Liver (tissue), 3 donors: Measurements from ENCODE around the gene LRRC27.

Experiments used
- EGR1 ChIP-seq, 2 donors: IDR thresholded peaks; 2 replicates each; pipeline ENCODE4 v1.6.1; 2016 to 2018; ENCODE audit warnings: antibody characterized with exemption in 2 of 2, low read depth in 2 of 2
- GABPA ChIP-seq, 2 donors: IDR thresholded peaks in 1 of 2; conservative IDR thresholded peaks in 1 of 2; 2 replicates each; pipeline ENCODE4 v1.6.1; 2016; ENCODE audit warnings: antibody characterized with exemption in 2 of 2, mild to moderate bottlenecking in 1 of 2, moderate library complexity in 1 of 2
- HNF4A ChIP-seq, 2 donors: conservative IDR thresholded peaks; 2 replicates each; pipeline ENCODE4 v1.6.1; 2016; ENCODE audit warnings: antibody characterized with exemption in 2 of 2, mild to moderate bottlenecking in 2 of 2
- RAD21 ChIP-seq, 2 donors: IDR thresholded peaks; 2 replicates each; pipeline ENCODE4 v1.6.1; 2016; ENCODE audit warnings: antibody characterized with exemption in 2 of 2, mild to moderate bottlenecking in 2 of 2
- TAF1 ChIP-seq: conservative IDR thresholded peaks from 2 replicates; pipeline ENCODE4 v1.6.1; 2016; ENCODE audit warnings: antibody characterized with exemption, mild to moderate bottlenecking
- YY1 ChIP-seq: IDR thresholded peaks from 2 replicates; pipeline ENCODE4 v1.6.1; 2016; ENCODE audit warnings: antibody characterized with exemption, mild to moderate bottlenecking
- TF ChIP-seq, protein P1 (sequence below): fragments of 150-350 bp; IDR thresholded peaks from 2 replicates; pipeline ENCODE4 v1.5.1; 2017; ENCODE audit warnings: improper control_type of control experiment, low read depth, low read length; ENCODE audit not compliant: missing input control
- TF ChIP-seq, protein P2 (sequence below): IDR thresholded peaks from 2 replicates; pipeline ENCODE4 v1.6.1; 2016; ENCODE audit warnings: antibody characterized with exemption
- TF ChIP-seq, protein P3 (sequence below): IDR thresholded peaks from 2 replicates; pipeline ENCODE4 v1.6.1; 2016; ENCODE audit warnings: antibody characterized with exemption
- TF ChIP-seq, protein P4 (sequence below): IDR thresholded peaks from 2 replicates; pipeline ENCODE4 v1.6.1; 2016; ENCODE audit warnings: antibody characterized with exemption, mild to moderate bottlenecking
- donor health status: healthy.
- donor health status: healthy.

DNA sequence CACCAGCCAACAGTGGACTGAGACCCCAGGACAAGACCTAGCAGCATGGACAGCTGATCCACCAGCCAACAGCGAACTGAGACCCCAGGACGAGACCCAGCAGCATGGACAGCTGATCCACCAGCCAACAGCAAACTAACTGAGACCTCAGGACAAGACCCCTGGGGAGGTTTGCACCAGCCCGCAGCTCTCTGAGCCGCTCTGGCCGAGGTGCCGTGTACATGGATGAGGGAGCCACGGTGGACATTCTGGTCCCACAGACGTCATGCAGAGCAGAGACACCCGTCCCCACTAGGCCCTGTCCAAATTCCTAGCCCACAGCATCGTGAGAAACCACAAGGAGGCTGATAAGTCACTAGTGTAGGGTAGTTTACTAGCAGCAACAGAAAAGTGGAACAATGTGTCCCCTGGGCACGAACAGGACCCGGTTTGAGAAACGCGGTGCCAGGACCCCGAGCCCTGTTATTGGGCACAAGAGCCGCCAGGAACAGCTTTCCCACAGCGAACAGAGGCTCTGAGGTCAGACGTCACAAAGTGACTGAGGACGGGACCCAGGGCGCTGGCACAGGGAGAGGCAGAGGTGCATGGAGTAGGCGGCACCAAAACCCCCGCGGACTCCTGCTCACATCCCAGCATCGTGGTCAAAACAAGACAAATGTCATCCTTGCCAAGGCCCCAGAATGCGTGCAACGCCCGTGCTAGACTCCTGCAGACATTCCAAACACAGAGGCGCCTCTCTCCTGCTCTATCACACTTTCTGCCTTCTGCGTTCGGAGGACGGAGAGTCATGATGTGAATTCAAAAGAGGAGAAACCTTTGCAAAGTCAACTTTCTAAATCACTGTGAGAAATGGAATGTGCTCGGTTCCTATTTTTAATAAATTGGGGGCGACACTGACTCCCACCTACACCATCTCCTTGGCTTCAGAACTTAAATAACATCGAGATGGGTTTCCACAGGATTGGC lies 32.3 kb upstream of the LRRC27 start:
- TF ChIP-seq, protein P1, sequence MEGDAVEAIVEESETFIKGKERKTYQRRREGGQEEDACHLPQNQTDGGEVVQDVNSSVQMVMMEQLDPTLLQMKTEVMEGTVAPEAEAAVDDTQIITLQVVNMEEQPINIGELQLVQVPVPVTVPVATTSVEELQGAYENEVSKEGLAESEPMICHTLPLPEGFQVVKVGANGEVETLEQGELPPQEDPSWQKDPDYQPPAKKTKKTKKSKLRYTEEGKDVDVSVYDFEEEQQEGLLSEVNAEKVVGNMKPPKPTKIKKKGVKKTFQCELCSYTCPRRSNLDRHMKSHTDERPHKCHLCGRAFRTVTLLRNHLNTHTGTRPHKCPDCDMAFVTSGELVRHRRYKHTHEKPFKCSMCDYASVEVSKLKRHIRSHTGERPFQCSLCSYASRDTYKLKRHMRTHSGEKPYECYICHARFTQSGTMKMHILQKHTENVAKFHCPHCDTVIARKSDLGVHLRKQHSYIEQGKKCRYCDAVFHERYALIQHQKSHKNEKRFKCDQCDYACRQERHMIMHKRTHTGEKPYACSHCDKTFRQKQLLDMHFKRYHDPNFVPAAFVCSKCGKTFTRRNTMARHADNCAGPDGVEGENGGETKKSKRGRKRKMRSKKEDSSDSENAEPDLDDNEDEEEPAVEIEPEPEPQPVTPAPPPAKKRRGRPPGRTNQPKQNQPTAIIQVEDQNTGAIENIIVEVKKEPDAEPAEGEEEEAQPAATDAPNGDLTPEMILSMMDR, result no peak
- TF ChIP-seq YY1 (no peak), EGR1 (IDR thresholded peaks at IDR 0.05; ENCODE audit: low read depth in 2 of 2) (no peak), RAD21 (IDR thresholded peaks at IDR 0.05) (no peak), GABPA (IDR thresholded peaks at IDR 0.05 in 1 of 2, conservative IDR thresholded peaks at IDR 0.05 in 1 of 2) (no peak), TAF1 (no peak), HNF4A (conservative IDR thresholded peaks at IDR 0.05) (no peak)
- TF ChIP-seq, protein P2, sequence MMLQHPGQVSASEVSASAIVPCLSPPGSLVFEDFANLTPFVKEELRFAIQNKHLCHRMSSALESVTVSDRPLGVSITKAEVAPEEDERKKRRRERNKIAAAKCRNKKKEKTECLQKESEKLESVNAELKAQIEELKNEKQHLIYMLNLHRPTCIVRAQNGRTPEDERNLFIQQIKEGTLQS, result no peak
- TF ChIP-seq, protein P3, sequence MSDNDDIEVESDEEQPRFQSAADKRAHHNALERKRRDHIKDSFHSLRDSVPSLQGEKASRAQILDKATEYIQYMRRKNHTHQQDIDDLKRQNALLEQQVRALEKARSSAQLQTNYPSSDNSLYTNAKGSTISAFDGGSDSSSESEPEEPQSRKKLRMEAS, result no peak
- TF ChIP-seq, protein P4, sequence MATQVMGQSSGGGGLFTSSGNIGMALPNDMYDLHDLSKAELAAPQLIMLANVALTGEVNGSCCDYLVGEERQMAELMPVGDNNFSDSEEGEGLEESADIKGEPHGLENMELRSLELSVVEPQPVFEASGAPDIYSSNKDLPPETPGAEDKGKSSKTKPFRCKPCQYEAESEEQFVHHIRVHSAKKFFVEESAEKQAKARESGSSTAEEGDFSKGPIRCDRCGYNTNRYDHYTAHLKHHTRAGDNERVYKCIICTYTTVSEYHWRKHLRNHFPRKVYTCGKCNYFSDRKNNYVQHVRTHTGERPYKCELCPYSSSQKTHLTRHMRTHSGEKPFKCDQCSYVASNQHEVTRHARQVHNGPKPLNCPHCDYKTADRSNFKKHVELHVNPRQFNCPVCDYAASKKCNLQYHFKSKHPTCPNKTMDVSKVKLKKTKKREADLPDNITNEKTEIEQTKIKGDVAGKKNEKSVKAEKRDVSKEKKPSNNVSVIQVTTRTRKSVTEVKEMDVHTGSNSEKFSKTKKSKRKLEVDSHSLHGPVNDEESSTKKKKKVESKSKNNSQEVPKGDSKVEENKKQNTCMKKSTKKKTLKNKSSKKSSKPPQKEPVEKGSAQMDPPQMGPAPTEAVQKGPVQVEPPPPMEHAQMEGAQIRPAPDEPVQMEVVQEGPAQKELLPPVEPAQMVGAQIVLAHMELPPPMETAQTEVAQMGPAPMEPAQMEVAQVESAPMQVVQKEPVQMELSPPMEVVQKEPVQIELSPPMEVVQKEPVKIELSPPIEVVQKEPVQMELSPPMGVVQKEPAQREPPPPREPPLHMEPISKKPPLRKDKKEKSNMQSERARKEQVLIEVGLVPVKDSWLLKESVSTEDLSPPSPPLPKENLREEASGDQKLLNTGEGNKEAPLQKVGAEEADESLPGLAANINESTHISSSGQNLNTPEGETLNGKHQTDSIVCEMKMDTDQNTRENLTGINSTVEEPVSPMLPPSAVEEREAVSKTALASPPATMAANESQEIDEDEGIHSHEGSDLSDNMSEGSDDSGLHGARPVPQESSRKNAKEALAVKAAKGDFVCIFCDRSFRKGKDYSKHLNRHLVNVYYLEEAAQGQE, result no peak
